ENCODE measurements around the gene SUN2.
A peak's percentile ranks its signal among the peaks of the same experiment; 100 is the strongest.

Gene SUN2

DNA sequence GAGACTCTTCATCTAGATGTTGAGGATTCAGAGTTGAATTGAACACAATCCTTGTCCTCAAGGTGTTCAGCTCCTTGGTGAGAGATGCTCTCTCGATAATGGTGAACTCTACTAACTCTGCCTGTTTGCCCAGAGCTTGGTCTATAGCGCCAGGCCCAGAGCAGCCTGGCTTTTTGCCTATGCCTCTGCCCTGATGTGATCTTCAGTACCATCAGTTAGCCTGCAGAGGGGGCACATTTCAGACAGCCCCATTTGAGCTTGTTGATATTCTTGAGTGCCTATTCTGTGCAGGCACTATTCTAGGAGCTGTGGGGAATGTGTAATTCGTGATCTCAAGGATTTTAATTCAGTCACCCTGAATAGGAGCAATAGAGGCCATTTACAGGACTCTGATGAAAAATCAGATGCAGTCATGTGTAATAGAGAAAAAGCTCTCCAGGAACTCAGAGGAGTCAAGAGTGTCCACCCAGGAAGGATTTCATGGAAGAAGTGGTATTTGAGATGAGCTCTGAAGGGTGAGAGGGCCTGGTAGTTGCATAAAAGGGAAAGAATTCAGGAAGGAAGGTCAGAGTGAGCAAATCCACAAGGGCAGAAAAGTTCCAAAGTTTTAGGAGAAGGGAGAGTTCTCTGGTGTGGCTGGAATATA is 30.7 kb downstream of the SUN2 start:
- Histone ChIP-seq H2AFZ (ENCODE audit: low read depth) (no peak overlapping the region), H3K4me1 (ENCODE audit: low read depth, poor library complexity, severe bottlenecking) (no peaks in the 10 kb centered on the region), H3K27ac (no peak overlapping the region), H3K36me3 (ENCODE audit: insufficient read depth) (peaks cover 10% of the 10 kb centered on the region; the same call in 1 of the 2 replicates), H3K9ac (no peak overlapping the region), H3K4me3 (IDR thresholded peaks at IDR 0.05; ENCODE audit: insufficient read depth, low read depth, low read length) (no peak overlapping the region), H3K79me2 (ENCODE audit: insufficient read depth, low read depth) (no peaks in the 10 kb centered on the region), H4K20me1 (ENCODE audit: insufficient read depth) (no peaks in the 10 kb centered on the region), H3K27me3 (ENCODE audit: insufficient read depth, low read depth) (no peaks in the 10 kb centered on the region), H3K4me2 (no peak overlapping the region)
- TF ChIP-seq, protein P1, sequence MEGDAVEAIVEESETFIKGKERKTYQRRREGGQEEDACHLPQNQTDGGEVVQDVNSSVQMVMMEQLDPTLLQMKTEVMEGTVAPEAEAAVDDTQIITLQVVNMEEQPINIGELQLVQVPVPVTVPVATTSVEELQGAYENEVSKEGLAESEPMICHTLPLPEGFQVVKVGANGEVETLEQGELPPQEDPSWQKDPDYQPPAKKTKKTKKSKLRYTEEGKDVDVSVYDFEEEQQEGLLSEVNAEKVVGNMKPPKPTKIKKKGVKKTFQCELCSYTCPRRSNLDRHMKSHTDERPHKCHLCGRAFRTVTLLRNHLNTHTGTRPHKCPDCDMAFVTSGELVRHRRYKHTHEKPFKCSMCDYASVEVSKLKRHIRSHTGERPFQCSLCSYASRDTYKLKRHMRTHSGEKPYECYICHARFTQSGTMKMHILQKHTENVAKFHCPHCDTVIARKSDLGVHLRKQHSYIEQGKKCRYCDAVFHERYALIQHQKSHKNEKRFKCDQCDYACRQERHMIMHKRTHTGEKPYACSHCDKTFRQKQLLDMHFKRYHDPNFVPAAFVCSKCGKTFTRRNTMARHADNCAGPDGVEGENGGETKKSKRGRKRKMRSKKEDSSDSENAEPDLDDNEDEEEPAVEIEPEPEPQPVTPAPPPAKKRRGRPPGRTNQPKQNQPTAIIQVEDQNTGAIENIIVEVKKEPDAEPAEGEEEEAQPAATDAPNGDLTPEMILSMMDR (conservative IDR thresholded peaks at IDR 0.05; ENCODE audit: low read depth, low read length): peak; percentile 76

DNA sequence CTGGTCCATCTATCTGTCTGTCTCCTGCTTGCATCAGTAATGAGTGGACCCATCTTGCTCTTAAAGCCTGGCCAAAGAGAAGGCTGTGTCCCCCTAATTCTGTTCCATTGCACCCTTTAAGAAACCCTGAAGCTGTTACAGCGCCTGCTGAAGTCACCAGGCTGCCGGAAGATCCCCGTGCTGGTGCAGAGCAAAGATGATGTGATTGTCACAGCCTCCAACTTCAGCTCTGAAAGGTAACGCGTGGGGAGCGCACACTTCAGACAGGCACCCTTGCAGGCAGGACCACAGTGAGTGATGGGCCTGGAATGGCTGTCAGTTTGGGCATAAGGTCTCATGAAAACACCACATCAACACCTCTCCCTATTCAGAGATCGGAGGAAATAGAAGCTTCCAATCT is 31.6 kb downstream of the SUN2 start:
- Histone ChIP-seq H3K36me3 (ENCODE audit: insufficient read depth) (peaks cover 10% of the 10 kb centered on the region; the same call in 1 of the 2 replicates), H3K4me3 (IDR thresholded peaks at IDR 0.05; ENCODE audit: insufficient read depth, low read depth, low read length) (no peak overlapping the region), H3K4me2 (no peak overlapping the region), H3K27ac (no peak overlapping the region), H3K9ac (no peak overlapping the region), H2AFZ (ENCODE audit: low read depth) (no peak overlapping the region), H3K27me3 (ENCODE audit: insufficient read depth, low read depth) (no peaks in the 10 kb centered on the region), H3K79me2 (ENCODE audit: insufficient read depth, low read depth) (no peaks in the 10 kb centered on the region), H4K20me1 (ENCODE audit: insufficient read depth) (no peaks in the 10 kb centered on the region), H3K4me1 (ENCODE audit: low read depth, poor library complexity, severe bottlenecking) (no peaks in the 10 kb centered on the region)
- TF ChIP-seq, protein P1 (conservative IDR thresholded peaks at IDR 0.05; ENCODE audit: low read depth, low read length): no peak

DNA sequence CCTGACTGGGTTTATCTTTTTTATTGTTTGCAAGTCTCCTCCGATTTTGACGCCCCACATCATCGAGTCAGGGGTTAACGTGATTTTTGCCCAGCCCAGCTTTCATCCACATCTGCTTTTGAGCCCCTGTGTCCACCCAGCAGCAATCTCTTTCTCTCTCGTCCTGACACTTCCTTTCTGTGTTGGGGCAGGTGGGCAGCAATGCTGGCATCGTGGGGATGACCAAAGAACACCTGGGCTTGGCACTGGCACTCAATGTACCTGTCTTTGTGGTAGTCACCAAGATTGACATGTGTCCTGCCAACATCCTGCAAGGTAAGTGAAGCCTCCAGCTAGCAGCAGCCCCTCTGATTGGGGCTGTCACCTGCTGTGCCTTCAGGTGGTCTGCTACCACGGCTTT is 34.2 kb downstream of the SUN2 start:
- no peak overlapping the region for H3K4me3 ChIP-seq (IDR thresholded peaks at IDR 0.05; ENCODE audit: insufficient read depth, low read depth, low read length)
- no peak overlapping the region for H2AFZ ChIP-seq (ENCODE audit: low read depth)
- peaks cover 7% of the 10 kb centered on the region; the same call in 1 of the 2 replicates for H3K36me3 ChIP-seq (ENCODE audit: insufficient read depth)
- no peaks in the 10 kb centered on the region for H4K20me1 ChIP-seq (ENCODE audit: insufficient read depth)
- H3K4me2 ChIP-seq: no peak overlapping the region
- TF ChIP-seq, protein P1 (conservative IDR thresholded peaks at IDR 0.05; ENCODE audit: low read depth, low read length): no peak
- no peaks in the 10 kb centered on the region for H3K79me2 ChIP-seq (ENCODE audit: insufficient read depth, low read depth)
- H3K27me3 ChIP-seq (ENCODE audit: insufficient read depth, low read depth): no peaks in the 10 kb centered on the region
- no peak overlapping the region for H3K9ac ChIP-seq
- no peaks in the 10 kb centered on the region for H3K4me1 ChIP-seq (ENCODE audit: low read depth, poor library complexity, severe bottlenecking)
- no peak overlapping the region for H3K27ac ChIP-seq

DNA sequence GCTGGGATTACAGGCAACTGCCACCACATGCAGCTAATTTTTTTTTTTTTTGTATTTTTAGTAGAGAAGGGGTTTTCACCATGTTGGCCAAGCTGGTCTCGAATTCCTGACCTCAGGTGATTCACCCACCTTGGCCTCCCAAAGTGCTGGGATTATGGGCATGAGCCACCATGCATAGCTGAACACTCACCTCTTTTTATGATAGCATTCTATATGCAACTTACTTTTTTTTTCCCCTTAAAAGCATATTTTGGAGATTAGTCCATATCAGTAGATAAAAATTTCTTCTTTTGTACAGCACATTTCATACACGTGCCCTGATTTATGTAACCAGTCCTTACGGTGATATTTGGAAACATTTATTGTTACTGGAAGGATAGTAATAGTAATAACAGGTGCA is 35.4 kb downstream of the SUN2 start:
- H3K27ac ChIP-seq: no peak overlapping the region
- no peak overlapping the region for H3K4me2 ChIP-seq
- H3K9ac ChIP-seq: no peak overlapping the region
- TF ChIP-seq, protein P1 (conservative IDR thresholded peaks at IDR 0.05; ENCODE audit: low read depth, low read length): no peak
- H3K79me2 ChIP-seq (ENCODE audit: insufficient read depth, low read depth): 0 out of 2 replicates have a peak, but pooled peaks cover 1% of the 10 kb centered on the region
- H3K4me1 ChIP-seq (ENCODE audit: low read depth, poor library complexity, severe bottlenecking): no peaks in the 10 kb centered on the region
- no peaks in the 10 kb centered on the region for H3K27me3 ChIP-seq (ENCODE audit: insufficient read depth, low read depth)
- no peak overlapping the region for H3K4me3 ChIP-seq (IDR thresholded peaks at IDR 0.05; ENCODE audit: insufficient read depth, low read depth, low read length)
- peaks cover 7% of the 10 kb centered on the region; the same call in 1 of the 2 replicates for H3K36me3 ChIP-seq (ENCODE audit: insufficient read depth)
- no peaks in the 10 kb centered on the region for H4K20me1 ChIP-seq (ENCODE audit: insufficient read depth)
- H2AFZ ChIP-seq (ENCODE audit: low read depth): no peak overlapping the region
